ENCODE data around the gene SPDYE2.
"Not testable (repeated sequence)": the region's sequence is repeated elsewhere in the genome, so short reads cannot be mapped to it uniquely, and the experiment has no call there.

DNA sequence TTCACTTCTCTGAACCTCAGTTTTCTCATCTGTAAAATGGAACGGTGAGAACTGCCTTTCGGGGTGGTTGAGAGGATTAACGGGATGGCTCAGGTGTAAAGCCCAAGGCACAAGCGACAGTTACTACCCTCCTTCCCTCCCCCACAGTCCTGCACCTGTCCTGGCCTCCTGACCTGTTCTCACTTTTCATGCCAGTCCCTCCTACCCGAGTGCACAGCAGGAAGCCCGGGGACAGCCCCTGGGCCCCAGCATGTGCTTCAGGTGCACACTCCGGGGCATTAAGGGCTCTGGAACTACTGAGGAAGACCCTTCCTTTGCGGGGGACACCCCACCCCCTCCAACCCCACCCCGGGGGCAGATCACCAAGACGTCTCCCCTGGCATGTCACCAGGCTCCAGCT lies 34.1 kb upstream of the SPDYE2 start:
- not testable (repeated sequence) for TF ChIP-seq CTCF (IDR thresholded peaks at IDR 0.05); EP300 (IDR thresholded peaks at IDR 0.05); POLR2A (IDR thresholded peaks at IDR 0.05; ENCODE audit: low read length); SMC3 (IDR thresholded peaks at IDR 0.05); FOSL2 (IDR thresholded peaks at IDR 0.05); FOSL2 (CRISPR knock-in tag; IDR thresholded peaks at IDR 0.05); ZFP36 (IDR thresholded peaks at IDR 0.05; ENCODE audit: borderline replicate concordance, partially characterized antibody); POLR2AphosphoS2 (conservative IDR thresholded peaks at IDR 0.05; ENCODE audit: low read length)

Measured in A549 (cell line).